GM10266 (cell line): ENCODE results near the gene ST3GAL3.

ENCODE experiments used
- DNase-seq: peaks from one replicate; pipeline ENCODE4 v3.0.0; 2012; ENCODE audit errors: extremely low spot score
- CTCF ChIP-seq: IDR thresholded peaks from 2 replicates; pipeline ENCODE4 v1.5.1; 2012; ENCODE audit warnings: mild to moderate bottlenecking, low read depth; ENCODE audit not compliant: control insufficient read depth, insufficient read depth; ENCODE audit errors: missing control alignments

Gene ST3GAL3

GRCh38 chr1:43669878-43670277, 37.5 kb upstream of the ST3GAL3 start:
- no peak for TF ChIP-seq CTCF
- no peak for DNase-seq

GRCh38 chr1:43671193-43671592, 36.1 kb upstream of the ST3GAL3 start:
- TF ChIP-seq CTCF: no peak
- DNase-seq: no peak

GRCh38 chr1:43671626-43672330, 35.6 kb upstream of the ST3GAL3 start:
- TF ChIP-seq CTCF: no peak
- DNase-seq: no peak

DNA sequence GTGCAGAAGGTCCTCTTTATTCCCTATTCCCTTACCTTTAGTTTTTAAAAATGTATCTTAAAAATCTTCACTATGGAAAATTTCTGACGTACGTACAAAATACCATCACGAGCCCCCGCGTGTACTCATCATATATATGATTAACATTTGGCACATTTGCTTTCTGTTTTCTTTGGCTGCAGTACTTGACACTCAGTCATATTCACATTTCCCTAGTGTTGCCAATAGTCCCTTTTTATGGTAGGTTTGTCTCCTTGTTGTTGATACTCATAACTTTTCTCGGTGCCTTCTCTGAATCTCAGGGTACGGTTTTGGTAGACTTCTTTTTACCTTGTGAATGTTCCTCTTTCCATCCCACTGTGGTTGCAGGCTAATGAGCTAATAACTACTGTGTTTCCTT, 34.1 kb upstream of the ST3GAL3 start:
- TF ChIP-seq CTCF: no peak

DNA sequence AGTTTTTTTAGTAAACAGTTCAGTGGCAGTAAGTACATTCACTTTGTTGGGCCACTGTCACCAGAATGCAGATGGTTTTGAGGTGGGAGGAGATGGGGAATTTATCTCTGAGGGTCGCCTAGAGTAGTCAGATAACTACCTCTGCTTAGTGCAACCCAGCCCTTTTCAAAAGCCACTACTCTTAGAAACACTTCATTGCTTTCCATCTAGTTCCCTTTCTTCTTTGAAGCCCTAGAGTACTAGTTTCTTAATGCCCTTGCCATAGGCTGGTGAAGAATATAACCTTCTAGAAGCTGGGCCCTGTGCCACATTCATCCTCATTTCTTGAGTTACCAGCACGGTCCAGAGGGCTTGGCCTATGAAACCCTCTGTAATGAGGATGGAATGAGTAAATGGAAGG, 28.4 kb upstream of the ST3GAL3 start:
- no peak for DNase-seq
- no peak for TF ChIP-seq CTCF

More for the DNA sequence above, 34.1 kb upstream of the ST3GAL3 start:
- no peak for DNase-seq

DNA sequence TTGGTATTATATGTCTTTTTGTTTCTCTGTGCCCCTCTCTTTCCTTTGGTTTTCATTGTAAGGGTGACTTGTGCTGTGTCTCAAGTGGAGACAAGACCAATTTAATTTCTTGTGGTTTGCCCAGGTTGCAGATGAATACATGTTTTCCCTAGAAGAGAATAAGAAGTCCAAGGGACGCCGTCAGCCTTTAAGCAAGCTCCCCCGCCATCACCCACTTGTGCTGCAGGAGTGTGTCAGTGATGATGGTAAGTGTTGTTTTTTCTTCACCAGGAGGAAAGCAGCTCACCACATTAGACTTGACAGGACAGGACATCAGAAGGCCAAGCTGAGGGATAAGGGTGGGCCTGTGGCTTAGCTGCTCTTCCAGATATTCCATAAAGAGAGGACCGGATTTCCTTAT, 23.8 kb upstream of the ST3GAL3 start:
- DNase-seq: no peak
- TF ChIP-seq CTCF: no peak

- no peak for TF ChIP-seq CTCF
Measured at GRCh38 chr1:43686801-43687200, 20.5 kb upstream of the ST3GAL3 start.

More at GRCh38 chr1:43686801-43687200, 20.5 kb upstream of the ST3GAL3 start:
- no peak for DNase-seq
